Naive B cell (primary cell): ENCODE measurements around the gene GAS2L2. TPM values are rescaled to one million over a fixed set of nuclear protein-coding genes. Genes with fewer than 3 reads are reported as not detected.
A peak's percentile ranks its signal among the peaks of the same experiment; 100 is the strongest.

Experiments
- ATAC-seq, 2 donors: fragments of 150-1000 bp; cut with Tn5 transposase; 2 replicates each; pipeline ENCODE4 v1.10.0; 2021; ENCODE audit warnings: low read depth in 2 of 2, mild to moderate bottlenecking in 2 of 2, moderate library complexity in 2 of 2
- DNase-seq: peaks from one replicate; pipeline ENCODE4 v3.0.0; 2022
- H3K27ac Mint-ChIP-seq, 6 donors: one replicate each; pipeline ENCODE4 v1.8.0; 2020 to 2022; ENCODE audit warnings: mild to moderate bottlenecking in 6 of 6, mixed read lengths in 6 of 6, moderate library complexity in 5 of 6, inconsistent platforms in 2 of 6
- H3K27me3 Mint-ChIP-seq, 3 donors: one replicate each; pipeline ENCODE4 v1.8.0; 2021 to 2022; ENCODE audit warnings: mixed read lengths in 3 of 3, mild to moderate bottlenecking in 1 of 3
- H3K36me3 Mint-ChIP-seq, 2 donors: one replicate each; pipeline ENCODE4 v1.8.0; 2020 to 2022; ENCODE audit warnings: mixed read lengths in 2 of 2, inconsistent platforms in 1 of 2, mild to moderate bottlenecking in 1 of 2
- H3K4me1 Mint-ChIP-seq, 3 donors: one replicate each; pipeline ENCODE4 v1.8.0; 2020 to 2022; ENCODE audit warnings: mixed read lengths in 3 of 3, inconsistent platforms in 1 of 3, mild to moderate bottlenecking in 1 of 3, moderate library complexity in 1 of 3
- H3K4me3 Mint-ChIP-seq, 8 donors: one replicate each; pipeline ENCODE4 v1.8.0; 2020 to 2022; ENCODE audit warnings: mild to moderate bottlenecking in 8 of 8, mixed read lengths in 8 of 8, moderate library complexity in 8 of 8, inconsistent platforms in 2 of 8
- H3K9me3 Mint-ChIP-seq, 7 donors: one replicate each; pipeline ENCODE4 v1.8.0; 2020 to 2022; ENCODE audit warnings: mixed read lengths in 7 of 7, mild to moderate bottlenecking in 5 of 7, inconsistent platforms in 2 of 7, moderate library complexity in 1 of 7
- polyA plus RNA-seq, 6 donors: library from polyadenylated mRNA; unstranded; fragments of 300-500 nt; fragmentation: Illumina TruSeq; gene quantifications; one replicate each; pipeline ENCODE4 v1.2.3, GENCODE V29; 2021; ENCODE audit warnings: low read depth in 6 of 6

The GAS2L2 gene
- polyA plus RNA-seq, 6 donors from 2014 or later, result not detected

GRCh38 chr17:35788477-35789368, 35.7 kb upstream of the GAS2L2 start:
- peaks cover 16 to 20% (median 19%) of the 10 kb centered on the region in 3 donors for H3K27me3 Mint-ChIP-seq
- no peak overlapping the region for H3K4me3 Mint-ChIP-seq
- no peaks in the 10 kb centered on the region for H3K9me3 Mint-ChIP-seq
- ATAC-seq (no peak), DNase-seq (no peak)
- no peaks in the 10 kb centered on the region for H3K4me1 Mint-ChIP-seq
- peak overlapping the region in 1 of 6 donors; percentile 39 for H3K27ac Mint-ChIP-seq
- H3K36me3 Mint-ChIP-seq, result no peaks in the 10 kb centered on the region

GRCh38 chr17:35786941-35787432, 33.9 kb upstream of the GAS2L2 start:
- DNase-seq (no peak), ATAC-seq (no peak)
- peaks cover 1 to 8% (median 4%) of the 10 kb centered on the region in 3 donors for H3K27me3 Mint-ChIP-seq
- no peaks in the 10 kb centered on the region for H3K4me1 Mint-ChIP-seq
- H3K36me3 Mint-ChIP-seq, result no peaks in the 10 kb centered on the region
- H3K4me3 Mint-ChIP-seq, result no peak overlapping the region
- no peaks in the 10 kb centered on the region for H3K9me3 Mint-ChIP-seq
- H3K27ac Mint-ChIP-seq, result no peak overlapping the region

GRCh38 chr17:35784895-35785294, 31.9 kb upstream of the GAS2L2 start:
- no peak for ATAC-seq
- Mint-ChIP-seq H3K9me3 (no peaks in the 10 kb centered on the region), H3K27me3 (peaks cover 0 to 10% (median 8%) of the 10 kb centered on the region in 3 donors), H3K4me3 (no peak overlapping the region), H3K36me3 (no peaks in the 10 kb centered on the region), H3K4me1 (no peaks in the 10 kb centered on the region), H3K27ac (no peak overlapping the region)
- DNase-seq, result no peak

GRCh38 chr17:35780950-35781349, 27.9 kb upstream of the GAS2L2 start:
- no peaks in the 10 kb centered on the region for H3K9me3 Mint-ChIP-seq
- peak overlapping the region in 1 of 6 donors; percentile 23 for H3K27ac Mint-ChIP-seq
- H3K4me3 Mint-ChIP-seq, result no peak overlapping the region
- no peak for DNase-seq
- no peak for ATAC-seq
- H3K27me3 Mint-ChIP-seq, result peaks cover 5 to 10% (median 8%) of the 10 kb centered on the region in 3 donors
- no peaks in the 10 kb centered on the region for H3K36me3 Mint-ChIP-seq
- H3K4me1 Mint-ChIP-seq, result no peaks in the 10 kb centered on the region

- peaks cover 5 to 25% (median 24%) of the 10 kb centered on the region in 3 donors for H3K27me3 Mint-ChIP-seq
- no peak for DNase-seq
- H3K4me1 Mint-ChIP-seq, result no peaks in the 10 kb centered on the region
- ATAC-seq, result no peak
- no peak overlapping the region for H3K4me3 Mint-ChIP-seq
- no peaks in the 10 kb centered on the region for H3K36me3 Mint-ChIP-seq
- H3K27ac Mint-ChIP-seq, result no peak overlapping the region
- no peaks in the 10 kb centered on the region for H3K9me3 Mint-ChIP-seq
These were observed 25.7 kb upstream of the GAS2L2 start for GRCh38 chr17:35778641-35779196.

GRCh38 chr17:35775583-35775982, 22.5 kb upstream of the GAS2L2 start:
- Mint-ChIP-seq H3K9me3 (no peaks in the 10 kb centered on the region), H3K27ac (no peak overlapping the region), H3K36me3 (no peaks in the 10 kb centered on the region), H3K4me3 (no peak overlapping the region), H3K27me3 (peaks cover 13 to 28% (median 20%) of the 10 kb centered on the region in 3 donors), H3K4me1 (no peaks in the 10 kb centered on the region)
- DNase-seq (no peak), ATAC-seq (no peak)

- H3K36me3 Mint-ChIP-seq, result no peaks in the 10 kb centered on the region
- DNase-seq (no peak), ATAC-seq (no peak)
- no peak overlapping the region for H3K27ac Mint-ChIP-seq
- no peaks in the 10 kb centered on the region for H3K9me3 Mint-ChIP-seq
- H3K27me3 Mint-ChIP-seq, result peaks cover 17 to 28% (median 19%) of the 10 kb centered on the region in 3 donors
- H3K4me1 Mint-ChIP-seq, result no peaks in the 10 kb centered on the region
- no peak overlapping the region for H3K4me3 Mint-ChIP-seq
These were observed 22.0 kb upstream of the GAS2L2 start for GRCh38 chr17:35775039-35775438.

GRCh38 chr17:35774499-35774898, 21.5 kb upstream of the GAS2L2 start:
- no peak overlapping the region for H3K27ac Mint-ChIP-seq
- H3K27me3 Mint-ChIP-seq, result peaks cover 14 to 28% (median 20%) of the 10 kb centered on the region in 3 donors
- no peaks in the 10 kb centered on the region for H3K36me3 Mint-ChIP-seq
- ATAC-seq, result no peak
- no peak overlapping the region for H3K4me3 Mint-ChIP-seq
- no peaks in the 10 kb centered on the region for H3K9me3 Mint-ChIP-seq
- no peaks in the 10 kb centered on the region for H3K4me1 Mint-ChIP-seq
- no peak for DNase-seq

GRCh38 chr17:35773679-35774425, 20.8 kb upstream of the GAS2L2 start:
- H3K4me1 Mint-ChIP-seq, result no peaks in the 10 kb centered on the region
- H3K27ac Mint-ChIP-seq, result peak overlapping the region in 2 of 6 donors; percentile 38 to 52
- ATAC-seq (no peak), DNase-seq (no peak)
- peaks cover 12 to 28% (median 25%) of the 10 kb centered on the region in 3 donors for H3K27me3 Mint-ChIP-seq
- H3K36me3 Mint-ChIP-seq, result no peaks in the 10 kb centered on the region
- H3K9me3 Mint-ChIP-seq, result no peaks in the 10 kb centered on the region
- no peak overlapping the region for H3K4me3 Mint-ChIP-seq

GRCh38 chr17:35773129-35773528, 20.1 kb upstream of the GAS2L2 start:
- DNase-seq (no peak), ATAC-seq (no peak)
- no peak overlapping the region for H3K27ac Mint-ChIP-seq
- H3K4me3 Mint-ChIP-seq, result no peak overlapping the region
- no peaks in the 10 kb centered on the region for H3K36me3 Mint-ChIP-seq
- no peaks in the 10 kb centered on the region for H3K4me1 Mint-ChIP-seq
- H3K27me3 Mint-ChIP-seq, result peaks cover 12 to 33% (median 29%) of the 10 kb centered on the region in 3 donors
- no peaks in the 10 kb centered on the region for H3K9me3 Mint-ChIP-seq

- no peak for ATAC-seq
These were observed 17.0 kb upstream of the GAS2L2 start for GRCh38 chr17:35769895-35770486.

GRCh38 chr17:35768797-35769196, 15.8 kb upstream of the GAS2L2 start:
- Mint-ChIP-seq H3K4me1 (peaks cover 9 to 13% (median 9%) of the 10 kb centered on the region in 3 donors), H3K27ac (no peak overlapping the region), H3K36me3 (no peaks in the 10 kb centered on the region), H3K27me3 (peaks cover 12 to 23% (median 17%) of the 10 kb centered on the region in 3 donors), H3K4me3 (no peak overlapping the region), H3K9me3 (no peaks in the 10 kb centered on the region)
- ATAC-seq, result no peak
- no peak for DNase-seq

More at GRCh38 chr17:35769895-35770486, 17.0 kb upstream of the GAS2L2 start:
- Mint-ChIP-seq H3K9me3 (no peaks in the 10 kb centered on the region), H3K27ac (no peak overlapping the region), H3K36me3 (no peaks in the 10 kb centered on the region), H3K4me3 (peak overlapping the region in 1 of 8 donors; percentile 15), H3K4me1 (peaks cover 2 to 4% (median 3%) of the 10 kb centered on the region in 3 donors), H3K27me3 (peaks cover 12 to 35% (median 29%) of the 10 kb centered on the region in 3 donors)
- DNase-seq, result no peak

GRCh38 chr17:35766903-35767510, 14.0 kb upstream of the GAS2L2 start:
- no peak for DNase-seq
- peaks cover 5 to 13% (median 10%) of the 10 kb centered on the region in 3 donors for H3K27me3 Mint-ChIP-seq
- H3K27ac Mint-ChIP-seq, result no peak overlapping the region
- H3K36me3 Mint-ChIP-seq, result no peaks in the 10 kb centered on the region
- H3K9me3 Mint-ChIP-seq, result no peaks in the 10 kb centered on the region
- peak overlapping the region in 1 of 8 donors; percentile 67 for H3K4me3 Mint-ChIP-seq
- H3K4me1 Mint-ChIP-seq, result peaks cover 9 to 14% (median 9%) of the 10 kb centered on the region in 3 donors
- no peak for ATAC-seq
